CD4-positive, alpha-beta memory T cell (primary cell): ENCODE results near the gene CTTNBP2NL. TPM values are rescaled to one million over a fixed set of nuclear protein-coding genes. Genes with fewer than 3 reads are reported as not detected.

Source experiments
- CTCF ChIA-PET: fragments of 350-600 bp; sonication (Branson Sonifier 250); formaldehyde crosslinking; loops from one replicate; lab custom pipeline; 2021; ENCODE audit warnings: inconsistent platforms; ENCODE audit not compliant: partially characterized antibody; lab: Charles Lee
- POLR2A ChIA-PET: fragments of 350-600 bp; sonication (Branson Sonifier 250); formaldehyde crosslinking; loops from one replicate; lab custom pipeline; 2021; ENCODE audit not compliant: partially characterized antibody; lab: Charles Lee
- DNase-seq, 5 donors: peaks; one replicate each; pipeline versions ENCODE4 v3.0.0 to v3.0.0-alpha.2; 2020 to 2022; ENCODE audit warnings: mixed read lengths in 1 of 5
- H3K27ac ChIP-seq: one replicate; pipeline ENCODE4 v1.7.0; 2013; ENCODE audit warnings: low read depth, low read length
- H3K27me3 ChIP-seq: 2 replicates; pipeline ENCODE4 v1.7.0; 2013; ENCODE audit warnings: mild to moderate bottlenecking, low read length, moderate library complexity; ENCODE audit not compliant: insufficient read depth
- H3K36me3 ChIP-seq: 2 replicates; pipeline ENCODE4 v1.7.0; 2013; ENCODE audit warnings: mild to moderate bottlenecking, low read length, moderate library complexity; ENCODE audit not compliant: insufficient read depth
- H3K4me1 ChIP-seq: 2 replicates; pipeline ENCODE4 v1.7.0; 2013; ENCODE audit warnings: mild to moderate bottlenecking, low read length, moderate library complexity; ENCODE audit not compliant: insufficient read depth
- H3K4me3 ChIP-seq, 2 donors: one replicate each; pipeline ENCODE4 v1.7.0; 2013; ENCODE audit warnings: low read length in 2 of 2, mild to moderate bottlenecking in 1 of 2
- H3K9me3 ChIP-seq, 2 donors: one replicate each; pipeline ENCODE4 v1.7.0; 2013; ENCODE audit warnings: low read length in 2 of 2, control low read depth in 1 of 2; ENCODE audit not compliant: control insufficient read depth in 1 of 2
- H3K27ac Mint-ChIP-seq, 7 donors: one replicate each; pipeline ENCODE4 v1.8.0; 2020 to 2021; ENCODE audit warnings: mixed read lengths in 7 of 7, mild to moderate bottlenecking in 6 of 7, inconsistent platforms in 3 of 7, moderate library complexity in 3 of 7
- H3K27me3 Mint-ChIP-seq, 2 donors: one replicate each; pipeline ENCODE4 v1.8.0; 2020 to 2021; ENCODE audit warnings: mixed read lengths in 2 of 2
- H3K36me3 Mint-ChIP-seq, 2 donors: one replicate each; pipeline ENCODE4 v1.8.0; 2020 to 2021; ENCODE audit warnings: mixed read lengths in 2 of 2, inconsistent platforms in 1 of 2, mild to moderate bottlenecking in 1 of 2
- H3K4me1 Mint-ChIP-seq, 4 donors: one replicate each; pipeline ENCODE4 v1.8.0; 2020 to 2021; ENCODE audit warnings: mixed read lengths in 4 of 4, mild to moderate bottlenecking in 1 of 4
- H3K4me3 Mint-ChIP-seq, 8 donors: one replicate each; pipeline ENCODE4 v1.8.0; 2020 to 2021; ENCODE audit warnings: mixed read lengths in 8 of 8, mild to moderate bottlenecking in 7 of 8, moderate library complexity in 6 of 8, inconsistent platforms in 3 of 8
- H3K9me3 Mint-ChIP-seq, 8 donors: one replicate each; pipeline ENCODE4 v1.8.0; 2020 to 2021; ENCODE audit warnings: mixed read lengths in 8 of 8, mild to moderate bottlenecking in 5 of 8, inconsistent platforms in 3 of 8, moderate library complexity in 1 of 8
- intact Hi-C: fragments of 100-400 bp; cut with micrococcal nuclease; formaldehyde crosslinking; loops from one replicate; pipeline ENCODE4 v1.15.1; 2023
- polyA plus RNA-seq, 2 donors: library from polyadenylated mRNA; unstranded; fragments of 300-500 nt; fragmentation: Illumina TruSeq; gene quantifications; one replicate each; pipeline ENCODE4 v1.2.3, GENCODE V29; 2021
- total RNA-seq, 2 experiments: library from RNA; stranded (reverse); gene quantifications; one replicate each; pipeline ENCODE4 v1.2.3, GENCODE V29; 2021

Gene CTTNBP2NL
- total and polyA plus RNA-seq, 4 experiments from 2014 or later: 0.24 to 0.84 (median 0.47) TPM; not detected in 1

DNA sequence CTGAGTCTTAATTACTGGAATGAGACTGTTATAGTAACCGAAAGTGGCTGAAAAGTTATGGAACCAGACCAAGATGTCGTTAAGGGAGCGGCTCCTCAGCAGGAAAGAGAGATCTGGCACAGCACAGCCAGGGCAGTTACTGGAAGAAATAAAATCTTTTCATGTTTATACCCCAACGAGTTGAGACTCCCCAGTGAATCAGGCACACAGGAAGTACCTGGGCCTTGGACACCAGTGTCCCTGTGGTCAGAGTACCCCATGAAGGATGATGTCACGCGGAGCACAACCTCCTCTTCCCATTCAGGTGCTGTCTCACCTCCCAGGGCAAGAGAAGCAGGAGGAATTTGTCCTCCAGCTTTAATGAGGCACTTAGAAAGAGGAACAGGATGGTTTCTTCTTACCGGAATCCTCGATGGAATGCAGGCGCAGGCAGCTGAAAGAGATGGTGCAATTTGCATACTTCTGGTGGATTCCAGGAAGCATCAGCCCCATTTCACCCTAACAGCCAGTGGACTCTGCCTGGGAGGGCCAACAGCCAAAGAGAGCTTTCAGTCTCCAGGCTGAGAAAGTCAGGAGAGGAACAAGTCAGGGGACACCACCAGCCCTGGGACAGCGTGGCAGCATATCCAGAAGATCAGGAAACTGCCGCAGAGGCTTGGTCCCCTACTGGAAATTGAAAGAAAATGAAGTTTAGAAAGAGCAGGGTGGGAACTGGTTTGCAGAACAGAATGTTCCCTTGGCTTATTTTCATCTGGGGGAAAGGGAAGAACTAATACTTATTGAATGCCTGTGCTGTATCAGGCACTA is 35.9 kb upstream of the CTTNBP2NL start:
- Histone ChIP-seq H3K9me3 (no peaks in the 10 kb centered on the region), H3K4me3 (no peak overlapping the region), H3K27ac (no peak overlapping the region), H3K27me3 (no peaks in the 10 kb centered on the region), H3K4me1 (no peaks in the 10 kb centered on the region), H3K36me3 (no peaks in the 10 kb centered on the region)
- Mint-ChIP-seq H3K27ac (no peak overlapping the region), H3K27me3 (peaks cover 18 to 31% of the 10 kb centered on the region in 2 donors), H3K36me3 (no peaks in the 10 kb centered on the region), H3K4me3 (no peak overlapping the region), H3K9me3 (no peaks in the 10 kb centered on the region), H3K4me1 (peaks cover 0 to 3% (median 0%) of the 10 kb centered on the region in 4 donors)
- intact Hi-C loops: no loop called here
- POLR2A ChIA-PET: no interaction called here
- CTCF ChIA-PET: interaction anchor here (0.9 to 1.3 kb wide), 3 partner anchors 11 to 142 kb away, joined by 3 read pairs; no protein-coding TSS in a partner anchor
- no peak for DNase-seq

DNA sequence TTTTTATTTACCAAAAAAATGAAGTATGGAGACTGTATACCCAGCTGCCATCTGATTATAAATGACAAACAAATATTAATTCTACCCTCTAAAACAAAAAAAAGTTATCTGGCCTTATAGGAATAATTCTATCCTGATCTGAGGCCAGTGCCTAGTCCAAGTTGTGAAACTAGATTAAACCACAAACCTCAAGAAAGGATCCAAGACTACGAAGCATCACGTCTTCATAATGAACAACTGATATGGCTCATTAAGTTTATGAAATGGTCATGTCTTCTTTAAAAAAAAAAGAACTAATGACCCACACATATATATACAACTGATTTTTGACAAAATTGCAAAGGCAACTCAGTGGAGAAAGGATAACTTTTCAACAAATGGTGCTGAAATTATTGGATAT is 32.4 kb upstream of the CTTNBP2NL start:
- intact Hi-C loops: no loop called here
- no peaks in the 10 kb centered on the region for H3K9me3 Mint-ChIP-seq
- DNase-seq: no peak
- H3K9me3 ChIP-seq: no peaks in the 10 kb centered on the region
- no peaks in the 10 kb centered on the region for H3K4me1 ChIP-seq
- H3K36me3 Mint-ChIP-seq: no peaks in the 10 kb centered on the region
- no peak overlapping the region for H3K27ac Mint-ChIP-seq
- H3K27me3 ChIP-seq: no peaks in the 10 kb centered on the region
- peaks cover 15 to 21% of the 10 kb centered on the region in 2 donors for H3K27me3 Mint-ChIP-seq
- H3K27ac ChIP-seq: no peak overlapping the region
- H3K4me3 ChIP-seq: no peak overlapping the region
- POLR2A ChIA-PET: no interaction called here
- peaks cover 0 to 2% (median 0%) of the 10 kb centered on the region in 4 donors for H3K4me1 Mint-ChIP-seq
- no peaks in the 10 kb centered on the region for H3K36me3 ChIP-seq
- CTCF ChIA-PET: no interaction called here
- H3K4me3 Mint-ChIP-seq: no peak overlapping the region

DNA sequence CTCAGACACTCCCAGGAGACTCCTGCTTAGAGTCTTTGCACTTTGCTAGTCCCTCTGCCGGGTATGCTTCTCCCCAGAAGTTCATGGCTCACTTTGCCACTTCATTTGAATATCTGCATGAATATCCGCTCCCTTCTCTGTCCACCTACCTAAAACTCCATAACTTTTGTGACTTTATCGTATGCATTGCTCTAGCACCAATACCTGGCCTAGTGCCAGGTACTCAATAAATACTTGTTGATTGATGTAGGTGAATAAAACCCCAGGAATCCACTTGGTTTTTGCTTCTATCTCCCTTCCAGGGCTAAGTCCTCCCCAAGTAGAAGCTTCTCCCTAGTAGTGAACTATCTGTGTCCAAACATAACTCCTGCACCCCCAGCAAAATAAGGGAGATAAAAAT is 27.8 kb upstream of the CTTNBP2NL start:
- Histone ChIP-seq H3K36me3 (no peaks in the 10 kb centered on the region), H3K9me3 (no peaks in the 10 kb centered on the region), H3K4me1 (peaks cover 4% of the 10 kb centered on the region), H3K27me3 (no peaks in the 10 kb centered on the region), H3K27ac (no peak overlapping the region), H3K4me3 (no peak overlapping the region)
- intact Hi-C loops: loop anchor here (2.0 to 5.0 kb wide), 2 partner anchors 69 to 886 kb away; no protein-coding TSS in a partner anchor
- Mint-ChIP-seq H3K4me3 (no peak overlapping the region), H3K4me1 (peaks cover 3 to 5% (median 4%) of the 10 kb centered on the region in 4 donors), H3K36me3 (no peaks in the 10 kb centered on the region), H3K27ac (no peak overlapping the region), H3K9me3 (no peaks in the 10 kb centered on the region), H3K27me3 (peaks cover 22 to 25% of the 10 kb centered on the region in 2 donors)
- DNase-seq: no peak
- ChIA-PET POLR2A (no interaction called here), CTCF (interaction anchor here (3.5 kb wide), 1 partner anchor 11 kb away, joined by 15 read pairs; no protein-coding TSS in a partner anchor)

DNA sequence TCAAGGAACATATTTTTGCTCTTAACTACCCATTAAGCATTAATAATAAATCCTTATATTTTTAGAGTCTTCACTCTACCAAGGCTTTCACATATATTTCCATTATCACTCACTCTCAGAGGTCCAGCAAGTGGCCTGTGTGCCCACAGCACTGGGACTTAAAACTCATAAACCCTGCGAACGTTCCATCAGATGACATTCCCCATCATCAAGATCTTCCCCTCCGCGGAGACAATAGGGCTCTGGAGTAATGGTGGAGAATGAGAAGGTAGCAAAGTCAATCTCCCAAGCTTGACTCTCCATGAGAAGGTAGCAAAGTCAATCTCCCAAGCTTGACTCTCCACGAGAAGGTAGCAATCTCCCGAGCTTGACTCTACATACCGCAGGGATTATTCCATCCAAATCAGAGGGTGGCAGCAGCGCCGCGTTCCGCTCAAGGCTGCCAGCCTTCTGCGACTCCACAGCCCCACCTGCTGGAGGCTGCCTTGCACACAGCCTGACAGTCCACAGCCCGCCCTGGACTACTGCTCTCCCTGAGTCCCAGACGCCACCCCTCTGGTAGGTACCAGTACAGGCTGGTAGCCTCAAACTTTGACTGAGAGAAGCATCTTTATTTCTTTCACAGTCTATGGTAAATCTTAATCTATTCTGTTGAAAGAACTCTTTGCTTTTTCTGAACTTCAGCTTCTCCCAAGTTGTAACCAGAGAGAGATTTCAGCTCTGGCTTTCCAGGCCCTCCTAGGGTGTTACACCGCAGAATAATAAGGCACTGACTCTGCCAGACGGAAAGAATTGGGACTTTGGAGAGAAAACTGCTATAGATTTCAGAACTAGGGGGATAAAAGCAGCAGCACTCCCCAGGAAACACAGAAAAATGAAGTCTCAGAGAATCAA is 26.4 kb upstream of the CTTNBP2NL start:
- Mint-ChIP-seq H3K27ac (no peak overlapping the region), H3K9me3 (no peaks in the 10 kb centered on the region), H3K27me3 (peaks cover 28 to 32% of the 10 kb centered on the region in 2 donors), H3K4me1 (peaks cover 3 to 5% (median 4%) of the 10 kb centered on the region in 4 donors), H3K4me3 (peak overlapping the region in 5 of 8 donors; percentile 13 to 49 (median 26)), H3K36me3 (no peaks in the 10 kb centered on the region)
- Histone ChIP-seq H3K36me3 (no peaks in the 10 kb centered on the region), H3K4me3 (no peak overlapping the region), H3K27me3 (no peaks in the 10 kb centered on the region), H3K9me3 (no peaks in the 10 kb centered on the region), H3K27ac (no peak overlapping the region), H3K4me1 (peaks cover 4% of the 10 kb centered on the region)
- ChIA-PET POLR2A (interaction anchor here (1.0 kb wide), 1 partner anchor 9 kb away, joined by 3 read pairs; no protein-coding TSS in a partner anchor), CTCF (interaction anchor here (0.6 to 3.4 kb wide), 14 partner anchors 8 to 97 kb away, joined by 3 to 44 read pairs (median 4); partner anchors contain the start of gene CTTNBP2NL)
- peak; percentile 69 to 76 (median 71) for DNase-seq
- intact Hi-C loops: loop anchor here (2.0 to 5.0 kb wide), 2 partner anchors 71 to 887 kb away; no protein-coding TSS in a partner anchor

DNA sequence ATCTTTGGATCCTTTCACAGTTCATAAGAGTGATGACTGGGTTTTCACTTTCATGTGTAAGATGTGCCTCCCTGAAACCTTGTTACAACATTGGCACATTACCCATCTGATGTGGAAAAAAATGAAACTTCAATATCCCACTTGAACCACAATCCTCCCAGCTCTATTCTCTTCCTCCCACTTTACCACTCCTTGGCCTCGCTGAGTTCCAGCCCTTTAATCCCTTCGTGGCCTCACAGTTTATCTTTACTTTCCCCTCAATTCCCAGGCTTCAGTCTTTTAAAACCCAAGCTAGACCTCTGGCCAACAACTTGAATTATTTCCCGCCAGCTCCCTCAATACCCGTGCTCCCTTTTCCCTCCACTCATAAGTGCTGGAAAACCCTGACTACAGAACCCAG is 25.0 kb upstream of the CTTNBP2NL start:
- ChIA-PET POLR2A (no interaction called here), CTCF (interaction anchor here (0.9 to 3.4 kb wide), 13 partner anchors 8 to 72 kb away, joined by 3 to 44 read pairs (median 4); no protein-coding TSS in a partner anchor)
- intact Hi-C loops: no loop called here
- Histone ChIP-seq H3K4me1 (peaks cover 4% of the 10 kb centered on the region), H3K27me3 (no peaks in the 10 kb centered on the region), H3K4me3 (no peak overlapping the region), H3K9me3 (no peaks in the 10 kb centered on the region), H3K36me3 (no peaks in the 10 kb centered on the region), H3K27ac (no peak overlapping the region)
- Mint-ChIP-seq H3K36me3 (no peaks in the 10 kb centered on the region), H3K27me3 (peaks cover 27 to 30% of the 10 kb centered on the region in 2 donors), H3K9me3 (no peaks in the 10 kb centered on the region), H3K4me1 (peaks cover 3 to 5% (median 4%) of the 10 kb centered on the region in 4 donors), H3K4me3 (no peak overlapping the region), H3K27ac (no peak overlapping the region)
- DNase-seq: no peak

DNA sequence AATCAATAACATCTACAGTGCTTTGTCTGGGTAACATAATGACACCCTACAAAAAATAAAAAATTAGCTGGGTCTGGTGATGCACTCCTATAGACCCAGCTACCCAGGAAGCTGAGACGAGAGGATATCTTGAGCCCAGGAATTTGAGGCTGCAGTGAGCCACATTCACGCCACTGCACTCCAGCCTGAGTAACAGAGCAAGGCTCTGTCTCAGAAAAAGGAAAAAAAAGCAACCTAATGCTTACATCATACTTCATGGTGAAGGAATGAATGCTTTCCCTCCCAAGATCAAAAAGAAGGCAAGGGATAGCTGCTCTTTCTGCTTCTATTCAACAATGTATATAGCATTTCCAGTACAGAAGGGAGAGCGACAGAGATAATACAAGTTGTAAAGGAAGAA is 24.2 kb upstream of the CTTNBP2NL start:
- Mint-ChIP-seq H3K4me3 (no peak overlapping the region), H3K36me3 (no peaks in the 10 kb centered on the region), H3K27ac (no peak overlapping the region), H3K4me1 (peaks cover 3 to 5% (median 4%) of the 10 kb centered on the region in 4 donors), H3K9me3 (no peaks in the 10 kb centered on the region), H3K27me3 (peaks cover 27 to 30% of the 10 kb centered on the region in 2 donors)
- no peaks in the 10 kb centered on the region for H3K9me3 ChIP-seq
- no peak overlapping the region for H3K27ac ChIP-seq
- no peak for DNase-seq
- H3K4me3 ChIP-seq: no peak overlapping the region
- POLR2A ChIA-PET: no interaction called here
- H3K27me3 ChIP-seq: no peaks in the 10 kb centered on the region
- H3K36me3 ChIP-seq: no peaks in the 10 kb centered on the region
- intact Hi-C loops: no loop called here
- H3K4me1 ChIP-seq: peaks cover 4% of the 10 kb centered on the region
- CTCF ChIA-PET: interaction anchor here (0.6 to 3.4 kb wide), 11 partner anchors 9 to 189 kb away, joined by 3 to 44 read pairs (median 3); no protein-coding TSS in a partner anchor
